Activated T-helper 2 cell treated with anti-CD3 and anti-CD28 coated beads, Interferon-gamma antibody, Interleukin-2, Interleukin-4, amounts not matched to agents 10 μg/mL and 5 μg/mL and 100 μg/mL, durations not matched to agents 14 hours and 24 hours and 36 hours (primary cell): ENCODE results near the gene KIAA1671. TPM values are rescaled to one million over a fixed set of nuclear protein-coding genes. Genes with fewer than 3 reads are reported as not detected.

ENCODE experiments used
- DNase-seq: peaks from one replicate; pipeline ENCODE4 v3.0.0; 2021; ENCODE audit warnings: low spot score
- H3K27ac Mint-ChIP-seq: one replicate; pipeline ENCODE4 v1.8.0; 2021; ENCODE audit warnings: mixed read lengths
- H3K27me3 Mint-ChIP-seq: one replicate; pipeline ENCODE4 v1.8.0; 2021; ENCODE audit warnings: low read depth, mixed read lengths
- H3K36me3 Mint-ChIP-seq: one replicate; pipeline ENCODE4 v1.8.0; 2021; ENCODE audit warnings: low read depth, mixed read lengths
- H3K4me1 Mint-ChIP-seq: one replicate; pipeline ENCODE4 v1.8.0; 2021; ENCODE audit warnings: low read depth, mixed read lengths
- H3K4me3 Mint-ChIP-seq: one replicate; pipeline ENCODE4 v1.8.0; 2021; ENCODE audit warnings: low read depth, mild to moderate bottlenecking, moderate library complexity, mixed read lengths
- H3K9me3 Mint-ChIP-seq: one replicate; pipeline ENCODE4 v1.8.0; 2021; ENCODE audit warnings: mixed read lengths
- intact Hi-C: fragments of 100-400 bp; cut with micrococcal nuclease; formaldehyde crosslinking; loops from one replicate; pipeline ENCODE4 v1.15.1; 2023
- total RNA-seq: library from RNA; stranded (reverse); gene quantifications from 2 replicates; pipeline ENCODE4 v1.2.3, GENCODE V29; 2022

KIAA1671 gene
- total RNA-seq, 1 donor from 2014 or later, result 10.5 TPM

GRCh38 chr22:25120093-25120561 lies 167.6 kb downstream of the KIAA1671 start:
- DNase-seq, result no peak
- Mint-ChIP-seq H3K4me1 (no peaks in the 10 kb centered on the region), H3K27ac (no peak overlapping the region), H3K4me3 (no peak overlapping the region), H3K36me3 (peaks cover 4% of the 10 kb centered on the region), H3K27me3 (no peaks in the 10 kb centered on the region), H3K9me3 (peaks cover 6% of the 10 kb centered on the region)
- intact Hi-C loops, result no loop called here

DNA sequence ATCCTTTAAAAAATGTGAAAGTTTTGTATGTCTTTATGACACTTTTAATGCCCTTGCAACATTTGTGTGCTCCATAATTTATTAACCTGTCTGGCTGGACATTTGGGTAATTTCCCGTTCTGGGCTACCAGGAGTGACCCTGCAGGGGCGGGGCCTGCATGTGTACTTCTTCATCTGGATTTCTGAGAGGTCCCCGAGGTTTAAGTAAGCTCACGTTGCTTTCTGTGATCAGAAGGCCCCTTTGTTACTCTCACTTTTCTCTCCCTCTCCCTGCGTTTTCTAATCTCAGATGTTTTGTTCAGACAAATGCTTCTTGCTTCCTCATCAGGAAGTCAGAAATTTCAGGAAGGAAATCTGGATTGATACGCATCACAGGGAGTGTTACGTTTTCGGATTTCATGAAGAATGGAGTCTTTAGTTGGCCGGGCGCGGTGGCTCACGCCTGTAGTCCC lies 168.3 kb downstream of the KIAA1671 start:
- peaks cover 4% of the 10 kb centered on the region for H3K36me3 Mint-ChIP-seq
- DNase-seq, result no peak
- peaks cover 6% of the 10 kb centered on the region for H3K9me3 Mint-ChIP-seq
- H3K27ac Mint-ChIP-seq, result no peak overlapping the region
- H3K4me1 Mint-ChIP-seq, result no peaks in the 10 kb centered on the region
- no peaks in the 10 kb centered on the region for H3K27me3 Mint-ChIP-seq
- H3K4me3 Mint-ChIP-seq, result no peak overlapping the region
- intact Hi-C loops, result no loop called here

DNA sequence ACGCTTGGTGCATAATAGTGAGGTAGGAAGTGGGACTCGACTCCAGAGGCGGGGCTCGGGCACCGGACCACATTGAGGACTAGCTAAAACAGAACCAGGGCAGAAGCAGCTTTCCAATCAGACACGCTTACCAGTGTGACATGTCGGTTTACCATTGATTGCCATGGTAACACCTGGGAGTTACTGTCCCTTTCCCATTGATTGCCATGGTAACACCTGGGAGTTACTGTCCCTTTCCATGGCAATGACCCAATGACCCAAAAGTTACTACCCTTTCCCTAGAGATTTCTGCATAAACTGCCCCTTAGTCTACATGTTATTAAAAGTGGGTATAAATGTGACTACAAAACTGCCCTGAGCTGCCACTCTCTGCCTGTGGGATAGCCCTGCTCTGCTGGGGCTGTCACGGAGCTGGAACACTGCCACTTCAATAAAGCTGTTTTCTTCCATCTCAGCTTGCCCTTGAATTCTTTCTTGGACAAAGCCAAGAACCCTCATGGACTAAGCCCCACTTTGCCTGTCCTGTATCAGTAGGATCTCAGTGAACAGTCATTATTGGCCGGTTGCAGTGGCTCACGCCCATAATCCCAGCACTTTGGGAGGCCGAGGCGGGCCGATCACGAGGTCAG lies 169.7 kb downstream of the KIAA1671 start:
- no peak overlapping the region for H3K27ac Mint-ChIP-seq
- H3K27me3 Mint-ChIP-seq, result no peaks in the 10 kb centered on the region
- H3K4me1 Mint-ChIP-seq, result no peaks in the 10 kb centered on the region
- no peak for DNase-seq
- intact Hi-C loops, result no loop called here
- no peak overlapping the region for H3K4me3 Mint-ChIP-seq
- H3K36me3 Mint-ChIP-seq, result peaks cover 4% of the 10 kb centered on the region
- peaks cover 6% of the 10 kb centered on the region for H3K9me3 Mint-ChIP-seq

DNA sequence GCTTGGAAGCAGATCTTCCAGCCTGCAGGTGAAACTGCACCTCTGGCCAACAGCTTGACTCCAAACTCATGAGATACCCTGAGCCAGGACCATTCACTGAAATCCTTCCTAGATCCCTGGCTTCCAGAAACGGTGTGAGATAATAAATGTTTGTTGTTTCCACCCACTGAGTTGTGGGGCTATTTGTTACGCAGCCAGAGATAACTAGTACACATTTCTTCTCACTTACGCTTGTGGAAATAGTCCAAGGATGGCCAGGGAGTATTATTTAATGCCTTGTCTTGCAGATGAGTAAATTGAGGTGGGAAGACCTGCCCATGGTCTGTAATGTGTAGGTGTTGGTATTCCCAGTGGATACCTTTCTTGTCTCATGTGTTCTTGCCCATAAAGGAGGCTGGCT lies 171.2 kb downstream of the KIAA1671 start:
- Mint-ChIP-seq H3K4me1 (no peaks in the 10 kb centered on the region), H3K27me3 (no peaks in the 10 kb centered on the region), H3K4me3 (no peak overlapping the region), H3K36me3 (peaks cover 4% of the 10 kb centered on the region), H3K9me3 (peaks cover 6% of the 10 kb centered on the region), H3K27ac (no peak overlapping the region)
- intact Hi-C loops, result no loop called here
- DNase-seq, result no peak

- intact Hi-C loops, result no loop called here
- DNase-seq, result no peak
- no peak overlapping the region for H3K4me3 Mint-ChIP-seq
- peaks cover 4% of the 10 kb centered on the region for H3K36me3 Mint-ChIP-seq
- H3K9me3 Mint-ChIP-seq, result peaks cover 6% of the 10 kb centered on the region
- no peak overlapping the region for H3K27ac Mint-ChIP-seq
- no peaks in the 10 kb centered on the region for H3K4me1 Mint-ChIP-seq
- H3K27me3 Mint-ChIP-seq, result no peaks in the 10 kb centered on the region
Observed at GRCh38 chr22:25125693-25126357, 173.3 kb downstream of the KIAA1671 start.

DNA sequence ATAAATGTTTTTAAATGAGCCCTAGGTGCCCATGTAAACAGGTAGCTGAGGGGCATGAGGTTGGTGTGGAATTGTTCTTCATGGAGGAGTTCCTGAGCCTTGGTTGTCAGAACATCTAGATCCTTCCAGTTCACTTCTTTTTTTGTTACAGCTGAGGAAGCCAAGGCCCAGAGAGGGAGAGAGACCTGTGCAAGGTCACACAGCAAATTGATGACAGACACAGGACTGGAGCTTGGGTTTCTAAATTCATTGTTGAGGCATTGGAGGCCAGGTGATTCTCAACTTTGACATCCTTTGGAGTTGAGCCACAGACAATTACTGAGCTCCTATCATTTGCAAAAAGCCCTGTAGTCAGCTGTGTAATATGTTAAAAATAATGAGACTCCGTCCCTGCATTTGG lies 174.0 kb downstream of the KIAA1671 start:
- H3K36me3 Mint-ChIP-seq, result peaks cover 4% of the 10 kb centered on the region
- H3K27me3 Mint-ChIP-seq, result no peaks in the 10 kb centered on the region
- peaks cover 6% of the 10 kb centered on the region for H3K9me3 Mint-ChIP-seq
- H3K27ac Mint-ChIP-seq, result no peak overlapping the region
- no peak for DNase-seq
- H3K4me3 Mint-ChIP-seq, result no peak overlapping the region
- no peaks in the 10 kb centered on the region for H3K4me1 Mint-ChIP-seq
- intact Hi-C loops, result no loop called here

GRCh38 chr22:25127318-25127717 lies 174.8 kb downstream of the KIAA1671 start:
- Mint-ChIP-seq H3K4me3 (no peak overlapping the region), H3K36me3 (peaks cover 4% of the 10 kb centered on the region), H3K4me1 (no peaks in the 10 kb centered on the region), H3K9me3 (peaks cover 6% of the 10 kb centered on the region), H3K27me3 (no peaks in the 10 kb centered on the region), H3K27ac (no peak overlapping the region)
- intact Hi-C loops, result no loop called here
- DNase-seq, result no peak

DNA sequence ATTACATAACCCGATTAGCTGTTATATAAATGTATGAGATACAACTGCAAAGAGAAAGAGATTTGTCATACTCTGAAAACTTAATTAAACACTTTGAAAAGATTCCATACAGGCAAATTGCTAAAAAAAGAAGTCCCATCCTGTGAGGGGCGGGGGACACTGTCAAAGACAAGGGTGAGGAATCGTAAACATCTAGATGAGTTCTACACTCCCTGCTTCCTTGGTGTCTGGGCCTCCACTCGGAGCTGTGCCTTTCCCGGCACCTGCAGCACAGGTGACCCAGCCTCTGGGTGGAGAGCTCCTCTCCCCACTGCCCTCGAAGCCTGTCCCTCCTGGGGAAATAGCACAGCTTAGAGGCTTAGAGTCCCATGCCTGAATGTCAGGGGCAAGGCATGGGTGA lies 177.9 kb downstream of the KIAA1671 start:
- no peak overlapping the region for H3K4me3 Mint-ChIP-seq
- DNase-seq, result no peak
- H3K27me3 Mint-ChIP-seq, result no peaks in the 10 kb centered on the region
- H3K4me1 Mint-ChIP-seq, result peaks cover 4% of the 10 kb centered on the region
- no peak overlapping the region for H3K27ac Mint-ChIP-seq
- H3K9me3 Mint-ChIP-seq, result no peaks in the 10 kb centered on the region
- intact Hi-C loops, result no loop called here
- no peaks in the 10 kb centered on the region for H3K36me3 Mint-ChIP-seq

- Mint-ChIP-seq H3K4me3 (no peak overlapping the region), H3K9me3 (no peaks in the 10 kb centered on the region), H3K4me1 (peaks cover 4% of the 10 kb centered on the region), H3K27ac (no peak overlapping the region), H3K27me3 (no peaks in the 10 kb centered on the region), H3K36me3 (no peaks in the 10 kb centered on the region)
- intact Hi-C loops, result no loop called here
- DNase-seq, result no peak
Observed at GRCh38 chr22:25131198-25131887, 178.8 kb downstream of the KIAA1671 start.

- Mint-ChIP-seq H3K9me3 (no peaks in the 10 kb centered on the region), H3K27me3 (no peaks in the 10 kb centered on the region), H3K27ac (no peak overlapping the region), H3K4me3 (no peak overlapping the region), H3K36me3 (peaks cover 6% of the 10 kb centered on the region), H3K4me1 (peaks cover 4% of the 10 kb centered on the region)
- no peak for DNase-seq
- intact Hi-C loops, result no loop called here
Observed at GRCh38 chr22:25134028-25134427, 181.5 kb downstream of the KIAA1671 start.

DNA sequence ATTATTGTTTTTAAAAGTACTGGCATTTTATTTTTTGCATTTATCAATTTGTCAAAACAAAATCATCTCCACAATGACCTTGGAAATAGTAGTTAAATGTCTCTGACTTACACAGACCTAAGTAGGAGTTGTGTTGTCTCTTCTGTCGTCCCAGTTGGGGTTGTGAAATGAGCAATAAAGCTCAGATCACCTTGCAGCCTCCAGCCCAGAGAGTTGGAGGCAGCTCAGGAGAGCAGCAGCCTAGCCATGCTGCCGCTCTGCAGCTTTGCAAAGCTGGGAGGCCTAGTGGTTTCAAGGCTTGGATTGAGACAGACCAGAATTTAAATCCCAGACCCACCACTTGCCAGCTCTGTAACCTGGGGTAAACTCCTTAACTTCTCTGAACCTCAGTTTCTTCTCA lies 181.9 kb downstream of the KIAA1671 start:
- Mint-ChIP-seq H3K27ac (no peak overlapping the region), H3K4me1 (peaks cover 4% of the 10 kb centered on the region), H3K36me3 (peaks cover 6% of the 10 kb centered on the region), H3K9me3 (no peaks in the 10 kb centered on the region), H3K27me3 (no peaks in the 10 kb centered on the region), H3K4me3 (no peak overlapping the region)
- intact Hi-C loops, result no loop called here
- DNase-seq, result no peak

- Mint-ChIP-seq H3K4me1 (peaks cover 4% of the 10 kb centered on the region), H3K27me3 (no peaks in the 10 kb centered on the region), H3K36me3 (peaks cover 6% of the 10 kb centered on the region), H3K27ac (no peak overlapping the region), H3K9me3 (no peaks in the 10 kb centered on the region), H3K4me3 (no peak overlapping the region)
- DNase-seq, result no peak
- intact Hi-C loops, result no loop called here
Observed at GRCh38 chr22:25136953-25137576, 184.5 kb downstream of the KIAA1671 start.
